SU-DHL-6 (cell line): Measurements from ENCODE around the gene ABHD2.

ENCODE experiments used
- CTCF ChIP-seq: fragments of 200-600 bp; sonication (generic); IDR thresholded peaks from one replicate; pipeline ENCODE4 v1.5.1; 2017; ENCODE audit warnings: antibody characterized with exemption, mild to moderate bottlenecking, low read length, moderate library complexity; ENCODE audit not compliant: insufficient read depth, poor library complexity, severe bottlenecking
- EZH2phosphoT487 ChIP-seq: fragments of 200-600 bp; sonication (generic), shearing (Covaris generic); conservative IDR thresholded peaks from 2 replicates; pipeline ENCODE4 v1.6.1; 2018; ENCODE audit warnings: mild to moderate bottlenecking, antibody characterized with exemption, low read length, moderate library complexity, mixed read lengths

GRCh38 chr15:89066280-89066679 is 22.0 kb upstream of the ABHD2 start:
- no peak for TF ChIP-seq CTCF
- no peak for TF ChIP-seq EZH2phosphoT487
